Measurements from ENCODE around the gene ABLIM1.

- no peak for TF ChIP-seq CTCF (IDR thresholded peaks at IDR 0.05)
- TF ChIP-seq POLR2A (IDR thresholded peaks at IDR 0.05), result no peak
- no peak for TF ChIP-seq EP300 (IDR thresholded peaks at IDR 0.05)
These were observed 30.7 kb upstream of the ABLIM1 start for GRCh38 chr10:114688786-114689185.
